HG03135 (cell line): ENCODE results near the gene HNRNPC.
"Not testable (repeated sequence)": the region's sequence is repeated elsewhere in the genome, so short reads cannot be mapped to it uniquely, and the experiment has no call there.

Source experiments
- ATAC-seq: cut with Tn5 transposase; IDR thresholded peaks from one replicate; pipeline ENCODE4 v1.9.1; 2021; ENCODE audit warnings: mild to moderate bottlenecking, moderate library complexity; ENCODE audit not compliant: unreplicated experiment

Gene HNRNPC

DNA sequence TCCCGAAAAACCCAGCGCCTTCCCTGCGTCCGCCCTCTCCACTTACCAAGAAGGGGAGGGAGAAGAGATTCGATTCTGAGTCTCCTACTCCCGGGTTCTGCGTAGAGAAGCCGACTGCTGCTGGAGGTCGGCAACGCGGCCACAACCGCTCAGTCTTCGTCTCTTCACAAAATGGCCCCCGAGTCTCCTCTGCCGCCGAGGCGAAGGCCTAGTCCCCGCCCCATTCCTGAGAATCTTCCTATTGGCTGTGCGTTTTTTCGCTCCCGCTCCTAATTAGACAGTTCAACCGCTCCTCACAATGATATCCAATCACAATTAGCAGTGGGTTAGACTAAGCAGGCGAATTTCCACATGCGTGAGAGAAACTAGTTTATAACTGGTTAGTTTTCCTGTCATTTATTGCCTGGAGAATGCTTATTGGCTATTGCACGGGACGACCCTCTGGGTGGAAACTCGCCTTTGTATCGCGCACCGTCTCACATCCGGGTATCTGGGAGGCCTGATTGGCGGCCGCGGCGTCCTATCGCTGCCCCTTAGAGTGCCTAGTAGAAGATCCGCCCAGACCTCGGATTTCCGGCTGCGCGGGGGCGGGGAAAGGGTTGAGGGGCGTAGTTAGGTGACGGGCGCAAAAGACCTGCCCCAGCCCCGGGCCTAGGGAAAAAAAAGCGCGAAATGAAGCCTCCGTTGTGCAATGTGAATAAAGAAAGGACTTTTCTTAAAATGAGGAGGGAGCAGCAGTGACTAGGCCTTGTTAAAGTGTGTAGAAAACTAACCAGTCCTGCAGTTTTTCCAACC lies at the start of gene HNRNPC:
Gene HNRNPC, minus strand, starts transcription at position 191 of the 795 bp plus-strand sequence. CDS start 35,249 bp downstream, outside the sequence.
- ATAC-seq, result peak; percentile 94

- ATAC-seq, result peak; percentile 59
Observed at GRCh38 chr14:21317398-21317797, 48.2 kb upstream of the HNRNPC start.

DNA sequence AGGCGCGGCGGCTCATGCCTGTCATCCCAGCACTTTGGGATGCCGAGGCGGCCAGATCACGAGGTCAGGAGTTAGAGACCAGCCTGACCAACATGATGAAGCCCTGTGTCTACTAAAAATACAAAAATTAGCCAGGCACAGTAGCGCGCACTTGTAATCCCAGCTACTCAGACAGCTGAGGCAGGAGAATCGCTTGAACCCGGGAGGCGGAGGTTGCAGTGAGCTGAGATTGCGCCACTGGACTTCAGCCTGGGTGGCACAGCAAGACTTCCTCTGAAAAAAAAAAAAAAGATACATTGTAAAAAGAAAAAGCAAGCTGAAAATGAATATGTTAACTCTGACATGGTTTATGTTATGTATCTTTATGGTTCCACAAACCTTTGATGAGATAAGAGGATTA lies 44.3 kb upstream of the HNRNPC start:
- ATAC-seq, result no peak

- ATAC-seq, result no peak
Observed at GRCh38 chr14:21311614-21312013, 42.4 kb upstream of the HNRNPC start.

GRCh38 chr14:21309956-21310355 lies 40.7 kb upstream of the HNRNPC start:
- no peak for ATAC-seq

GRCh38 chr14:21309238-21309636 lies 40.0 kb upstream of the HNRNPC start:
- no peak for ATAC-seq

DNA sequence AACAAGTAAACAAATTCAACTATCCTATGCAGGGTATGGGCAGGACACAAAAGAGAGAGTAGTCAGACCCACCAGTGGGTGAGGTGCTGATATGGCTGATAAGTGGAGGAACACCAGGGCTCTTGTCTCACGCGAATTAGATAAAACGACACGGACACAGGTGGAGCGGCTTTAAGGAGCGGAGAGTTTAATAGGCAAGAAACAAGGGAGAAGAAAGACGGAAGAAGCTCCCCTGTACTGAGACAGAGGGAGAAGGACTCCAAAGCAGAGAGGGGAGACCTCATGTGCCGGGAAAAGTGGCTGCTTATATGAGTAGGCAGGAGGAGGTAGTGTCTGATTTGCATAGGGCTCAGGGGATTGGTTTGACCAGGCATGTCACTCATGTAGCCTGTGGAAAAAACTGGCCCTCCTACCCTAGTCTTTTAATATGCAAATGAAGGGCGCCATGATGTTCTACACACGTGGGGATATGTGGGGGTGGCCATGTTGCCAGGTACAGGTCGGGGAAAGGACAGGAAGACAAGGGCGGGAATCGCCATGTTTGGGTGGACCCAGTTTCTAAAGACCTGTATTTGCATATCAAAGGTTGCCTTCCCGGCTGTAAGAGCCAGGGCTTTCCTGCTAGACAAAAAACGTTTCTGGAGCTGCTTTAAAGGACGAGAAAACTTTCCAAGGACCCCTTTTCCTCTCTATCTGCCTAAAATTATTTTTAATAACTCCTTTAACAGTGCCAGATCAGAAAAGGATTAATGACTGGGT lies 39.4 kb upstream of the HNRNPC start:
- ATAC-seq, result peak; percentile 83

DNA sequence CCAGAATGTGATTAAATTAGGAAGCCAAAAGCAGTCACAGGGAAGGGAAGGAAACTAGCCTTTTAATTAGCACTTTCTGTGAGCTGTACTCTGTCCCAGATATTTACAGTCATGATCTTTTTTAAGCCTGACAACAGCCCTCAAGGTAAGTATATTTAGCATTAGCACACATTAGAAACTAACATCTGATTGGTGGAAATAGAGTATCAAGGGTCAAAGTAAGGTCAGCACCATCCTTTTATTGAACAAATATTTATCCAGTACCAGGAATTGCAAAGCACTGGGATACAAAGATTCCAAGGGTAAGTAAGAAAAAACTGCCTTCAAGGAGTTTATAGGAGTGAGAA lies 38.9 kb upstream of the HNRNPC start:
- ATAC-seq, result no peak

DNA sequence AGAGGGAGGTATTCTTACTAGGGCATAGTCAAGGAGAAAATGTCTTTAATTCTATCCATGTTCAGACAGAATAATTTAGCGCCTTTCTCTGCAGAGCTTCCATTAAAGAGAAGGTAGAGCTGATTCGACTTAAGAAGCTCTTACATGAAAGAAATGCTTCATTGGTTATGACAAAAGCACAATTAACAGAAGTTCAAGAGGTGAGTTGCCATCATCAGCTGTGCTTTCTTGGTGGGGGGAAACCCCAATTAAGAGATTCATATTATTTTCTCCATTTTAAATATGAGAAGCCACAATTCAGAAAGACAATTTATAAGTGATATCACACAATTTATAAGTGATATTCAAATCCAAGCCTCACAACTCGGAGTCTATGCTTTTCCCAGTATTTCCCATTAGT lies 38.4 kb upstream of the HNRNPC start:
- ATAC-seq, result no peak

DNA sequence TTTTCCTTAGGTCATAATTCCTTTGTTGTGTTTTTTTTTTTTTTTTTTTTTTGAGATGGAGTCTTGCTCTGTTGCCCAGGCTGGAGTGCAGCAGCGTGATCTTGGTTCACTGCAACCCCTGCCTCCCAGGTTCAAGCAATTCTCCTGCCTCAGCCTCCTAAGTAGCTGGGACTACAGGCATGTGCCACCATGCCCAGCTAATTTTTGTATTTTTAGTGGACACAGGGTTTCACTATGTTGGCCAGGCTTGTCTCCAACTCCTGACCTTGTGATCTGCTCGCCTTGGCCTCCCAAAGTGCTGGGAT lies 33.5 kb upstream of the HNRNPC start:
- ATAC-seq, result not testable (repeated sequence)

- ATAC-seq, result no peak
Observed at GRCh38 chr14:21302013-21302835, 33.0 kb upstream of the HNRNPC start.

GRCh38 chr14:21300892-21301291 lies 31.6 kb upstream of the HNRNPC start:
- ATAC-seq, result no peak

GRCh38 chr14:21299562-21300130 lies 30.4 kb upstream of the HNRNPC start:
- no peak for ATAC-seq

DNA sequence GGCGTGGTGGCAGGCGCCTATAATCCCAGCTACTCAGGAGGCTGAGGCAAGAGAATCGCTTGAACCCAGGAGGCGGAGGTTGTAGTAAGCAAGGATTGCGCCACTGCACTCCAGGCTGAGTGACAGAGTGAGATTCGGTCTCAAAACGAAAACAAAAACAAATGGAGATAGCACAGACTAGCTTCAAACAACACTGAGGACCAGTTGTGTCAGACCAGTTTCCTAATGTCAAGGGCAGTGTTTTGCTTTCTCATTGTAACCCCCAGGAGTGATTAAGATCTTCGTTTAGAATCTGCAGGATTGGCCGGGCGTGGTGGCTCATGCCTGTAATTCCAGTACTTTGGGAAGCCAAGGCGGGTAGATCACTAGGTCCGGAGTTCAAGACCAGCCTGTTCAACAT lies 29.1 kb upstream of the HNRNPC start:
- ATAC-seq, result no peak

DNA sequence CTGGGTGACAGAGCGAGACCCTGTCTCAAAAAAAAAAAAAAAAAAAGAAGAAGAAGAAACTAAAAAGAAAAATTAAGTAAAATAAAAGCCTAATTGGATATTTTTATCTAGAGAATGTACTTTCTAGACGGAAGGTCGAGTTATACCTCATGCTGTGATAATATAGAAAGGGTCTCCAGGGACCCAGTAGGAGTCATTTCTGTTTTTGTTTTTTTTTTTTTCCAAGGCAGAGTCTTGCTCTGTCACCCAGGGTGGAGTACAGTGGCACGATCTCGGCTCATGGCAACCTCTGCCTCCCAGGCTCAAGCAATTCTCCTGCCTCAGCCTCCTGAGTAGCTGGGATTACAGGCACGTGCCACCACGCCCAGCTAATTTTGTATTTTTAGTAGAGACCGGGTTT lies 24.8 kb upstream of the HNRNPC start:
- ATAC-seq, result not testable (repeated sequence)

DNA sequence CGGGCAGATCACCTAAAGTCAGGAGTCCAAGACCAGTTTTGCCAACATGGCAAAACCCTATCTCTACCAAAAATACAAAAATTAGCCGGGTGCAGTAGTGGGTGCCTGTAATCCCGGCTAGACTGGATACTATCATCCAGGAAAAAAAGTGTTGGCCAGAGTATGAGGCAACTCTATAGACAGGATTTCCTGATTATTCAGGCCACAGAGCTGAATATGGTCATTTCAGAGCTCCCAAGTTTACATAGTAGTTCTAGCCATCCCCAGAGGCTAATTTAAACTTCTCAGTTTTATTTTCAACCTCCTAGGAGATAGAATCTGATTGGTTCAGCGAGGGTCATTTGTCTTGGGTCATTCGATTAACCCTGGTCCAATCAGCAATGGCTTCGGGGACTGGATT lies 17.9 kb upstream of the HNRNPC start:
- no peak for ATAC-seq

GRCh38 chr14:21286516-21286915 lies 17.3 kb upstream of the HNRNPC start:
- not testable (repeated sequence) for ATAC-seq

DNA sequence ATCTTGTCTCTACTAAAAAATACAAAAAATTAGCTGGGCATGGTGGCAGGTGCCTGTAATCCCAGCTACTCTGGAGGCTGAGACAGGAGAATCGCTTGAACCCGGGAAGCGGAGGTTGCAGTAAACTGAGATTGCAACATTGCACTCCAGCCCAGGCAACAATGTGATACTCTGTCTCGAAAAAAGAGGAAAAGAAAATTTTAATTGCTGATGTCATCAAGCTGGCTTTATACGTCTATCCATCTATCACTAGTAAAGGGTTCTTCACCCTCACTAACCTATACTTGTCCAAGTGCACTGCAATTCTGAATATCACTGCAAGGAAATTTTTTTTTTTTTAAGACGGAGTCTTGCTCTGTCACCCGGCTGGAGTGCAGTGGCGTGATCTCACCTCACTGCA lies 12.7 kb upstream of the HNRNPC start:
- not testable (repeated sequence) for ATAC-seq

- ATAC-seq, result no peak
Observed at GRCh38 chr14:21279783-21280182, 10.5 kb upstream of the HNRNPC start, which contains the start of gene RPGRIP1. TSS of gene RPGRIP1 (plus strand) at chr14:21280083. CDS start at chr14:21287977, 7,894 bp downstream.

- ATAC-seq, result no peak
Observed at GRCh38 chr14:21278632-21279031, 9.4 kb upstream of the HNRNPC start.

DNA sequence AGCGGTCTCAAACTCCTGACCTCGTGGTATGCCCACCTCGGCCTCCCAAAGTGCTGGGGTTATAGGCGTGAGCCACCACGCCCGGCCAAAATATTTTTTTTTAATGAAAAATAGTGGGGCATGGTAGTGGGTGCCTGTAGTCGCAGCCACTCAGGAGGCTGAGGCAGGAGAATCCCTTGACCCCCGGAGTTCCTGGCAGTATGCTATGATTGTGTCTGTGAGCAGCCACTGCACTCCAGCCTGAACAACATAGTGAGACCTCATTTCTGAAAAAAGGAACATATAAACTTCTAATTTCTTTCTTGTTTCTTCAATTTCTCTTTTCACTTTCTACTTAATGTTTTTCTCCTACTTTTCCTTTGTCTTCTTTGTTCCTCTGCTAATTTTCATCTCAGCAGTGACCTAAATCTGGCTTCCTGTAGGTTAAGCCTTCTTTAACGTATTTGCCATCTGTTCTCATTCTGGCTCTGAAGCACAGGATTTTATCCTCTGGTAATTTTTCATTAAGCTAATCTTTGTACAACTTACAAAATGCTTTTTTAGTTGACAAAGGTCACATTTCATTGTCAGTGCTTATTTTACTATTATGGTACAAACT lies 6.1 kb upstream of the HNRNPC start:
- ATAC-seq, result no peak
